Stimulated activated CD4-positive, alpha-beta T cell treated with anti-CD3 and anti-CD28 coated beads, Interleukin-4, amount 100 ng/mL, for 1 hour (primary cell): ENCODE results near the gene OSBPL8.

ENCODE experiments used
- DNase-seq: peaks from one replicate; pipeline ENCODE4 v3.0.0-alpha.2; 2020

Gene OSBPL8, protein sequence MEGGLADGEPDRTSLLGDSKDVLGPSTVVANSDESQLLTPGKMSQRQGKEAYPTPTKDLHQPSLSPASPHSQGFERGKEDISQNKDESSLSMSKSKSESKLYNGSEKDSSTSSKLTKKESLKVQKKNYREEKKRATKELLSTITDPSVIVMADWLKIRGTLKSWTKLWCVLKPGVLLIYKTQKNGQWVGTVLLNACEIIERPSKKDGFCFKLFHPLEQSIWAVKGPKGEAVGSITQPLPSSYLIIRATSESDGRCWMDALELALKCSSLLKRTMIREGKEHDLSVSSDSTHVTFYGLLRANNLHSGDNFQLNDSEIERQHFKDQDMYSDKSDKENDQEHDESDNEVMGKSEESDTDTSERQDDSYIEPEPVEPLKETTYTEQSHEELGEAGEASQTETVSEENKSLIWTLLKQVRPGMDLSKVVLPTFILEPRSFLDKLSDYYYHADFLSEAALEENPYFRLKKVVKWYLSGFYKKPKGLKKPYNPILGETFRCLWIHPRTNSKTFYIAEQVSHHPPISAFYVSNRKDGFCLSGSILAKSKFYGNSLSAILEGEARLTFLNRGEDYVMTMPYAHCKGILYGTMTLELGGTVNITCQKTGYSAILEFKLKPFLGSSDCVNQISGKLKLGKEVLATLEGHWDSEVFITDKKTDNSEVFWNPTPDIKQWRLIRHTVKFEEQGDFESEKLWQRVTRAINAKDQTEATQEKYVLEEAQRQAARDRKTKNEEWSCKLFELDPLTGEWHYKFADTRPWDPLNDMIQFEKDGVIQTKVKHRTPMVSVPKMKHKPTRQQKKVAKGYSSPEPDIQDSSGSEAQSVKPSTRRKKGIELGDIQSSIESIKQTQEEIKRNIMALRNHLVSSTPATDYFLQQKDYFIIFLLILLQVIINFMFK

DNA sequence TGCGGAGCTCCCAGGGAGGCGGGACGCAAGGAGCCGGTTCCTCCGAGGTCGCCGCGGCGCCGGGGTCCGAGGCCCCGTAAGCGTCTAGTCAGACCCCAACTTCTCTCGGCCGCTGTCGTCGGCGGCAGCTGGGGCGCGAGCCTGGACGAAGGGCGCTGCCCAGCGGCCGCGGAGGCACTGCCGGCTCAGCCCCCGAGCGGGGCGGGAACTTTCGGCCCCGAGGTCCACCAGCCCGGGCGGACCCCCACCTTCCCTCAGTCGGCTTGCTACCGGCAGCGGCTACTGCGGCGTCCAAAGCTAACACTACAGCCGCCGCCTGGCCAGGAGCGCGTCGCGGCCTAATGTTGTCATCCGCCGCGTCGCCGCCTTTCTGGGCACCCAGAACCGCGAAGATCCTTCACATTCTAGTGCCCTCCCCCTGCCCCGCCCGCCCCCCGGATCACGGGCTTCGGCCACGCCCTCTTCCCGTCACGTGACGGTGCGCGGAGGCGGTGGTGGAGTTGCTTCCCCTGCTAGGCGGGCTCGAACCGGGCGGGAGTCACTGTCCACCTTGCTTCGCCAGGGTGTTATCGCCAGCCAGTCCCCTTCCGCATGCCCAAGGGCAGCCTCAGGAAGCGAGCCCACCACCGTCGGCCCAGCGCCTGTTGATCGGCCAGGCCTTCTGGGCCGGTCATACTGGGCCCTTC is at the start of gene OSBPL8:
Gene OSBPL8, minus strand, starts transcription at position 372 of the 686 bp plus-strand sequence. CDS start 72,220 bp downstream, outside the sequence.
- peak; percentile 98 for DNase-seq

DNA sequence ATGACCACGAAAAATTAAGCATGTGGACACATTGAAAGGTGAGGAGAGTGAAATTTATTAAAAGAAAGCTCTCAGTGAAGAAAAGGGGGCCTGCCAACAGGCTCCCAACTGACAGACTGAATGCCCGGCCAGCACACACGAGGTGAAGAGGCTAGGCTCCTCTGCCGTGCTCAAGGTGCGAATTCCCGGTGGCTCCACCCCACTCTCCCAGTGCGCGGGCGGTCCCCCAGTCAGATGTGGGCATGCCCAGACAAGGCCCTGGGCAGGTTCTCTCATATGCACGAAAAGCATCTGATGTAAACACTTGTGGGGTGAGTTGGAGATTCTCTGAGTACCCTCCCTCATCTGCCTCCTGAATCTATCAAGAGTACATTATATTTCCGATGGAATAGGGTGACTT is 48.5 kb upstream of the OSBPL8 start:
- no peak for DNase-seq

DNA sequence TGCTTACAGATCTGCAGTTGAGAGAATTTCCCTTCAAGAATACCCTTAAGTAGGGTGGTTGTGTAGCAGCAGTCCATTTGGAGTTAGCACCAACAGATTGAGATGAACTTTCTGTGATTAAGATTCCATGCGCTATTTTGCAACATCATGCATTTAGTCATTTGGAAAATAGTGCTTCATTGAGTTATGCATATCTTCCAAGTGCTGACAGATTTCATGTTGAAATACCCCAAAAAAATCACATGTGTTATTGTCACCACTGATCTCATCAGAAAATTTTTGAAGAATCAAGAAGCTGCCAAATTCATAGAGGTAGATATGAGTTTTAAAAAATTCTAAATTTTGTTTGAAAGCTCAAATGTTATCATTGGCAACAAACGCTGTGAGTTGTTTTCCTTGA is 35.5 kb upstream of the OSBPL8 start:
- DNase-seq, result no peak

DNA sequence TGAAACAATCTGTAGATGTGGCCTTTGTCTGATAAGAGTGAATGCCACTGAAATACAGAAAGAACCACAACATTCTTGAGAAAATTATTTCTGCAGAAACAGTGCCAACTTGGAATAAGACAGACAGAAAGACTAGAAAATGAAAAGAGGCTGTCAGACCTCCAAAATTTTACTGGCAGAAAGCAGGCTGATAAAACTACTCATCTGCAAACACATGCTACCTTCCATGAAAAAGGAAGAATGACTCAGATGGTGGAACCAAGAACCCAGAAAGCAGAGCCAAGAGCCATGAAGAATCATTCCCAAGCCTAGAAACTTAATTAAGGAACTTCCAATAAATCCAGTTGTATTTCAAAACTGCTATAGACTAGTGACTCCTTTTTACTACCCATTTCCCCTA is 31.9 kb upstream of the OSBPL8 start:
- DNase-seq, result no peak

DNA sequence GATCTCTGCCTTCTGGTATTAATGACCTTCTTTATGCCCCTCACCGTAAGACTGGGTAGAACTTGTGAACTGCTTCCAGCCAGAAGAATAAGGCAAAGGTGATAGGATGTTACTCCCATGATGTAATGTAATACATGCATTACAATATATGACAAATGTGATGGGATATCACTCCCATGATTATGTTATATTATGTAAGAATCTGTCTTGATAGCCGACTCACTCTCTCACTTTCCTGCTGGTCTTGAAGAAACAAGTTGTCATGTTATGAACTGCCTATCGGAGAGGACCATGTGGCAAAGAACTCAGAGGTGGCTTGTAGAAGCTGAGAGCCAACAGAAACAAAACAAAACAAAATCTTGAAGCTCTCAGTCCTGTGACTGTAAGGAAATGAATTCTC is 30.6 kb upstream of the OSBPL8 start:
- DNase-seq, result no peak

DNA sequence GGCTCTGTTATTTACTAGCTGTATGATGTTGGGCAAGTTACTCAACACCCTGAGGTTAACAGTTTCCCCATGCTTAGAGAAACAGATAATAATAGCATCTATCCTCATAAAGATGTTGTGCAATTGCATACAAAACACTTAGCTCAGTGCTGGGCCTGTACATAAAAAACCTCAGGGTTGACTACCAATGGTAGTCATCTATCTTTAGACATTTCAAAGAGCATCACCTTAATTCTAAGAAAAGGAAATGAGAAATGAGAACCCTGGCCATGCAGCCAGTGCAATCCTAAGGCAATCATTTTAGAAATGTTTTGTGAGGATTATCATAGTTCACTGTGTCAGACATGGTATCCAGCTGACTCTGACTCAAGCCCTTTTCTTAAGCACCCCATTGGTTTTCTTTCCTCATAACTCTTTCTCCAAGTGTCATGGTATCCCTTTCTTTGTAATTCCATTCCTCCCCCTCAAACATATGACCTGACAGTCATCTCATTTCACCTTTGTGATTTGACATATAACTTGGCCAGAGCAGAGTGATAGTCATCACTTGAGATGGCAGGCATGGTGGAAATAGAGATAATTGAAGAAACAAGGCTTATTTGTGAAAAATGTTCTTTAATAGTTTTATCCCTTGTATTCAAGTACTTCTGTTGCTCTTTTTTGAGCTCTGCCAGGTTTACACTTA is 29.5 kb upstream of the OSBPL8 start:
- DNase-seq, result no peak

DNA sequence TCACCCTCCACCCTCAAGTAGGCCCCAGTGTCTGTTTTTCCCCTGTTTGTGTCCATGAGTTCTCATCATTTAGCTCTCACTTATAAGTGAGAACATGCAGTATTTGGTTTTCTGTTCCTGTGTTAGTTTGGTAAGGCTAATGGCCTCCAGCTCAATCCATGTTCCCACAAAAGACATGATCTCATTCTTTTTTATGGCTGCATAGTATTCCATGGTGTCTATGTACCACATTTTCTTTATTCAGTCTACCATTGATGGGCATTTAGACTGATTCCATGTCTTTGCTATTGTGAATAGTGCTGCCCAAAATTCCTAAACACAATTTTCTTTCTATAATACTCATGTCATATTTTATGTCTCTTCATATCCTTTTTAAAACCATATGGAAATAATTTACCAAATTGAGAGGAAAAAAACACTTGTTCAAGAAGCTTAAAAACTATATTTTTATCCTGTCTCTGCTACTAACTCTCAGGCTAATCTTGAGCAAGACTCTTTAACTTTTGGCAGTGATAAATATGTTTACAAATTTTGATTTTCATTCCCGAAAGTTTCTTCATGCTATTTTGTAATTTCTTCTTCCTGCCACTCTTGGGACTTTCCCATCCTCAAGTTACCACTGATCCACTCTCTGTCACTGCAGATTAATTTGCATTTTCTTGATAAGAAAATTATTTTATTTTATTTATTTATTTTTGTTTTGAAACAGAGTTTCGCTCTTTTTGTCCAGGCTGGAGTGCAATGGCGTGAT is 28.0 kb upstream of the OSBPL8 start:
- no peak for DNase-seq

DNA sequence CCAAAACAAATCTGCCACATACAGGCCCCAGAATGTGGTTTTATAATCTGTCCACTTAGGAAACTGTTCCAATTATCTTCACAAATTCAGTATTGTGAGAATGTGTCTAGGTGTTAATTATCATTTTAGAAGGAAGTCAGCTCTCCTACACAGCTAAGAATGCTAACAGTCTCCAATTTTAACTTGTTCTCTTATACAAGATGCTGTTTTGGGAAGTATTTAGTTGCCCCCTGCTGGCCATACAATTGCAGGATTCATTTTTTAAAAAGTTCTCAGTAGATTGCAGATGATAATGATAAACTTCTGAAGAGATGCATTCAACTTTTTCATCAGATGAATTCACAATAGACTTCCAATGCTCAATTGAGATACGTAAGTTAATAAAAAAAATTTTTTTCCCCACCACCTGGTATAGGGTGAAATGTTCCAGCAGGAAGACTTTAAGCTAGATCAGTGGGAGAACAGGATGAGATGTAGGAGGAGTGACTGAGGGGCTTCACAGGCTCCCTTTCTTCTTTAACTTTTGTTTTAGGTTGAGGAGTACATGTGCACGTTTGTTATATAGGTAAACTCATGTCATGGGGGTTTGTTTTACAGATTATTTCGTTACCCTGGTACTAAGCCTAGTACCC is 27.3 kb upstream of the OSBPL8 start:
- DNase-seq, result peak; percentile 8

DNA sequence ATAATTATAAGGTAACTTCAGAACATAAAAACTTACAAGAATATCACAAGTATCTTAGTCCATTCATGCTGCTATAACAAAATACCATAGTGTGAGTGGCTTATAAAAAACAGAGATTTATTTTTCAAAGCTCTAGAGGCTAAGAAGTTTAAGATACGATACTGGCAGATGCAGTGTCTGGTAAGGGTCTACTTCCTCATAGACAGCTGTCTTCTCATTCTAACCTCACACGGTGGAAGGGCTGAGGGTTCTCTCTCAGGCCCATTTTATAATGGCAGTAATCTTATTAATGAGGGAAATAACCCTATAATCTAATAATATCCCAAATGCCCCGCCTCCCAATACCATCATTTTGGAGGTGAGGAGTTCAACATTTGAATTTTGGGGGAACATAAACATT is 23.7 kb upstream of the OSBPL8 start:
- DNase-seq, result no peak

DNA sequence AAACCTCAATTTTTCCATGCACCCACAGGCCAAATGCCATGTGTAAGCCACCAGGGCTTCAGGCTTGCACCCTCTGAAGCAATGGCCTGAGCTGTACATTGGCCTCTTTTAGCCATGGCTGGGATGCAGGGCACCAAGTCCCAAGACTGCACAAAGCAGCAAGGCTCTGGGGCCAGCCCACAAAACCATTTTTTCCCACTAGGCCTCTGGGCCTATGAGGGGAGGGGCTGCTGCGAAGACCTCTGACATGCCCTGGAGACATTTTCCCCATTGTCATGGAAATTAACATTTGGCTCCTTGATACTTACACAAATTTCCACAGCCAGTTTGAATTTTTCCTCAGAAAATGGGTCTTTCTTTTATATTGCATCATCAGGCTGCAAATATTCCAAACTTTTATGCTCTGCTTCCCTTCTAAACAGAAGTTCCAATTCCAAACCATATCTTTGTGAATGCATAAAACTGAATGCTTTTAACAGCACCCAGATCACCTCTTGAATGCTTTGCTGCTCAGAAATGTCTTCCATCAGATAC is 14.3 kb upstream of the OSBPL8 start:
- DNase-seq, result no peak

DNA sequence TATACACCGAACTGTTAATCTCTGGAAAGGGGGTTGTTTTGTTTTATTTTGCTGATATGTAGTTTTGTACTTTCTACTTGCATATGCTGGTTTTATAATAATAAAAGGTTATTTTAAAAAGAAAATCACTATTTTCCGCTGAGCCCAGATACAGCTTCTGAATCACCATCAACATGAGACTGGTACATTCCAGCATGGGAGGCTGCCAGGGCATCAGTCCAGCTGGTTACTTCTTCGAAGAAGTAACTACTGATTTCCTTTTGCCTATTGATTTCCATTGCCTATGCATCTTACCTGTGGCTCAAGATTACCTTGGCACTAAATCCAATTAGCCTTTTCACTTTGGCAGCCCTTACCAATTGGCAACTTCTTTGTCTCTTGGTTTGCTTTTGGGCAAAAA is 11.7 kb upstream of the OSBPL8 start:
- no peak for DNase-seq

DNA sequence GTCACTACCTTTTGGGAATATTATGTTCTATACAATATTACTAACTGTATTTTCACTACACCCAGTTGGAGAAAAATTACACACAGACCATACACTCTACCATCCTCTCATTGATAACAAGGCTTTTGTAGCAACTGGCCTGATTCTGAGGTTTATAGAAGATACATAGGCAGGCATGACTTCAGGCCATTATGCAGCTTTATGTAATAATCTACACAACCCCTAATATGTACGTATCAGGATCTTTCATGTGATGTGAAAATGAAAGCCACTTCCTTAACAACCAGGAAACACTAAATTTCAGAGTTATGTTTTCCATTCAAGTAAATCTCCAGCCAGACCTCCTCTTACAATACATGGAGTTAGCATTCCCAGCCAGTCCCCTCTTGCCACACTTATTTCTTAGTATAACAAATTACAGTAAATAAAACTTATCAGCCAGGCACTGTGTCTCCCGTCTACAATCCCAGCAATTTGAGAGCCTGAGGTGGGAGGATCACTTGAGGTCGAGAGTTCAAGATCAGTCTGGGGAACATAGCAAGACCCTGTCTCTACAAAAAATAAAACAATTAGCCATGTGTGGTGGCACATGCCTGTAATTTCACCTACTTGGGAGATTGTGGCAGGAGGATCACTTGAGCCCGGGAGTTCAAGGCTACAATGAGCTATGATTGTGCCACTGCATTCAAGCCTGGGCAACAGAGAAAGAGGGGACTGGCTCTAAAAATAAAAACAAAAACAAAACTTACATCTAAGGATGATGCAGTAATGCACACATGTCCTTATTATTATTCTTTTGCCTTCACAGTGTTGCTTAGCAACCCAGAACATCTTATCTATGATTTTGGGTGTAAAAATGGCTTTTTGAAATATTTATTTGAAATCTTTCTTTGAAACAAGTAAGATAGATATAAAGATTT is 10.4 kb upstream of the OSBPL8 start:
- DNase-seq, result no peak

DNA sequence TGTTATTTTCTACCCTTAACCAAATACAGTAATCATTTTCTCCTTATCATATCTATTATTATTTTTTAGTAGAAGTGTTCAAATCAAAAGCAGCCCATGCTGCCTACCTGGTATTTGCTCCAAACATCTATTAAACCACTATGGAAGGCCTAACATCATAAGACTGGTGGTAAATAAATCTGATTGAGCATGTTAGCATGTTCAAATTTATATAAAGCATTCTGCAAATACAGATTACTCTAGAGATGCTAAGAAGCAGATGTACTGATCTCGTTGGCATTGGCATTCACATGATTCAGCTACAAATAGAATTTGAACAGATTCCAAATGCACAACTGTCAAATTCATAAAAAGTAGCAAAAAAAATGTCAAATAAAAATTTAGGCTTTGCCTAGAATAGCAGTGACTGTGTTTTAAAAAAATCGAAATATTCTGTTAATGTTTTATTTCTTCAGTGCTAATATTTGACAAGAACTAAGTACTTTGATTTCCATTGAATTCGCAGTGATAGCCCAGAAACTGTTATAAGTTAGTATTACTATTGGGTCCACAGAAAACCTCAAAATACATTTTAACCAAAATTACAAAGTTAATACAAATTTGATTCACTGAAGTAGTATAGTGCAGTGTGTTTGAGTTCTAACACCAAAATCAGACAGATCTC is 9.4 kb upstream of the OSBPL8 start:
- DNase-seq, result no peak

DNA sequence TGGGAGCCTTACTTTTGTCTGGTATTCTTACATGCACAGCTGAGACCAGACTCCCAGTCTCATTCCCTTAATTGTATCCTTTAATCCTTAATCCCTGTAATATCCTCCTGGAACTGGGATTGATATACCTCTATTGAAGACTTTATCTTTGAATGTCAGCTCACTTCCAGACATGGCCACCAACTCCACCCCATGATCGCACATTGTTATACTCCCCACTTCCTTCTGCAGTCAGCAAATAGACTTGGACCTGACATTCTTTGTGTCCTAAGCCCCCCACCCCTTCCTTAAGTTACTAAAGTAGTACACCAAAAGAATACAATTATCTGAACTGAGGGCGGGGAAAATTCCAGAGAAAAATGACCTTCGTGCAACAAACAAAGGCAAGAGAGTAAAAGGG is 8.6 kb upstream of the OSBPL8 start:
- DNase-seq, result no peak

DNA sequence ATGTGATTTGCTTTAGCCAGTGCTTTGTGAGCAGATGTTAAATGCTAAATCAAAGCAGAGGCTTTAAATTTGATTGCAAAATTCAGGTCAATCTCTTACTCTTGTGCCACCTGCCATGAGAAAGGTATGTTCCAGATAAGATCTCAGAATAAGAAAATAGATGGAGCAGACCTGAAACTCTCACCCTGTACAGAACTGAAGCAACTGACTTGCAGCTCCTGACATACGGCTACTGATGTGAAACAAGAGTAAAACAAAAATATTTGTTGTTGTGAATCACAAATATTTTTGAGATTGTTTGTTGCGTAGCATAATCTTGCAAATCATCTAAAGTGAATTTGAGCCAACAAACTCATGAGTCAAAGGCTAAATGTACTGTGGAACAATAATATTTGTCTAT is 3.5 kb upstream of the OSBPL8 start:
- DNase-seq, result no peak

DNA sequence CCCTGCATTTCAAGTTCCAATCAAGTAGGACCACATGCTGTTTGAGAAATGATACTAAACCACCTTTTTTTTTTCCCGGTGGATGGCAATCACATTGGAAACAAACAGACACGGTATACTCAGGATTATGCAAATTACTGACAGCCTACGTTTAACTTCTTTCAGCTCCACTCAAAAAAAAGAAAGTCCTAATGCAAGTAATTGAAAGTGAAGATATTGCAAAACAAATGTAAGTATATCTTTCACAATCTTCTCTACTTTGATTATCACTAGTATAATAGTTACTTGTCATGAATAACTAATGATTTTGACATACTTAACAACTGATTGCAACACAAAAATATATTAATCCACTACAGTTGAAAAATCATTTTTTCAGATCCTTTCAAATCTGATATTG is 2.6 kb upstream of the OSBPL8 start:
- DNase-seq, result no peak

DNA sequence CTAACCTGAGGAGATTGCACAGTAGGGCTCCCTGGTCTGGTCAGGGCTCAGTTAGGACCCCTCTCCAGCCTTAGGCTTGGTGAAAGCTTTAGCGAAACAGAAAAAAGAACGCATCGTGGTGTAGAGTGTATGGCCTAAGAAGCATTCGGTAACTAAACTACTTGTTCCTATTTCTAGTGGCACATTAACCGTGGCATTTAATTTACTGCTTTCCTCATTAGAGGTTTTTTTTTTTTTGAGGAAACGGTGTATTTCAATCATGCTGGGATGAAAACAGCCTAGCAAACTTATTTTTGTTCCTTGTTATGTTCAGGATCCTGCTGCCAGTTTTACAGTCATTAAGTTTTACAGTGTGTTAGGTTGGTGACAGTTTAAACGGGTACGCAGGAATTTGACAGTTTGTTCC is 518 bp upstream of the OSBPL8 start:
- DNase-seq, result no peak

DNA sequence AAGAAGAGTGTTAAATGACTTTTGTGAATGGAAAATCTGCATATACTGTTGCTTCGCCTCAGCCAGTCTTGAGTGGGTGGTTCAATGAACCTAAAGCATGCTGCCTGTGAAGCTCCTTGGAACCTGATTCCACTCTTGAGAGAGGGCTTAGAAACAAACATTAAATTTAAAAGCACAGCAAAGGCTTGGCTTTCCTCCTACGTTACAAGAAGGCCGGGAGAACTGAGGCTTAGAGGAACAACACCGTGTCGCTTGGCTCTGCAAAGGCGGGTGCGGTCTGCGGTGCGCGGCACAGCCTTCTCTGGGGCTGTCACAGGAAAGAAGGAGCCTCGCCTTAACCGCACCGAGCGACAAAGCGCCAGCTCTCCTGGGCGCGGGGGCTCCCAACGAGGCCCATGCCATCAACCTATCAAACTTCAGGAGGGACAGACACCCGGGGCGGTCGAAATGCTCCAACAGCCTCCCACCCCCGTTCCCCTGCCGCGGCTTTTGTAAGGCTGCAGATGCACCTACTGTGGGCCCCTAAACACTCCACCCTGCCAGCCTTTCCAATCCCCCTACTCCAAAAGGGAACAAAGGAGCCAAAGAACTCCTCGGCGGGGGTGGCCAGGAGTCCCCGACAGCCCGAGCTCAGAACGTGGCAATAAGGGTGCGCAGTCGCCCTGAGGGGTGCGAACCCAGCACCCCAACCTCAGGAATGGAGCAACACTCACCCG is 729 bp downstream of the OSBPL8 start:
- peak; percentile 70 for DNase-seq

DNA sequence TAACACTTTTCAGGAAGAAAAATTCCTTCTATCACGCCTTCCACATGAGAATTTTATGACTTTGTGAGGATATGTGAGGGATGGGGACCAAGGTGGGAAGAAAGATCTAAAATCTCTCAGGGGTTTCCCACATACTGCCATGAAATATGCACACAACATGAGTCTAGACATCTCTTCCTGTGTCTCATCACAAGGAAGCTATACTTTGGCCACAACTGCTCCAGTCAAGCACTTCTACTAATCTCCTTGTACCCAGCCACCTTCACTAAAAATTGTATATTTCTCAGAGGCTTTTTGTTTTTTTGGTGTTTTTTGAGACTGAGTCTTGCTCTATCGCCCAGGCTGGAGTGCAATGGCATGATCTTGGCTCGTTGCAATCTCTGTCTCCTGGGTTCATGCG is 3.2 kb downstream of the OSBPL8 start:
- no peak for DNase-seq
